ENCODE results near the gene LINC00237.

DNA sequence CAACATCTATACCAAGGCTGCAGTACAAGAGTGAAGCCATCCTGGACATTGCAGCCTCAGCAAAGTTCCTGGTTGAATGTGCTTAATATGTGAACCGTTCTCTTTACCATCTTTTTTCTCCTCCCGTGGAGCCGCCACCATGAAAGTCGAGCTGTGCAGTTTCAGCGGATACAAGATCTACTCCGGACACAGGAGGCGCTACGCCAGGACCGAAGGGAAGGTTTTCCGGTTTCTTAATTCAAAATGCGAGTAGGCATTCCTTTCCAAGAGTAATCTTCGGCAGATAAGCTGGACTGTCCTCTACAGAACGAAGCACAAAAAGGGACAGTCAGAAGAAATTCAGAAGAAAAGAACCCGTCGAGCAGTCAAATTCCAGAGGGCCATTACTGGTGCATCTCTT is 8.4 kb upstream of the LINC00237 start:
- TF ChIP-seq, protein P1, sequence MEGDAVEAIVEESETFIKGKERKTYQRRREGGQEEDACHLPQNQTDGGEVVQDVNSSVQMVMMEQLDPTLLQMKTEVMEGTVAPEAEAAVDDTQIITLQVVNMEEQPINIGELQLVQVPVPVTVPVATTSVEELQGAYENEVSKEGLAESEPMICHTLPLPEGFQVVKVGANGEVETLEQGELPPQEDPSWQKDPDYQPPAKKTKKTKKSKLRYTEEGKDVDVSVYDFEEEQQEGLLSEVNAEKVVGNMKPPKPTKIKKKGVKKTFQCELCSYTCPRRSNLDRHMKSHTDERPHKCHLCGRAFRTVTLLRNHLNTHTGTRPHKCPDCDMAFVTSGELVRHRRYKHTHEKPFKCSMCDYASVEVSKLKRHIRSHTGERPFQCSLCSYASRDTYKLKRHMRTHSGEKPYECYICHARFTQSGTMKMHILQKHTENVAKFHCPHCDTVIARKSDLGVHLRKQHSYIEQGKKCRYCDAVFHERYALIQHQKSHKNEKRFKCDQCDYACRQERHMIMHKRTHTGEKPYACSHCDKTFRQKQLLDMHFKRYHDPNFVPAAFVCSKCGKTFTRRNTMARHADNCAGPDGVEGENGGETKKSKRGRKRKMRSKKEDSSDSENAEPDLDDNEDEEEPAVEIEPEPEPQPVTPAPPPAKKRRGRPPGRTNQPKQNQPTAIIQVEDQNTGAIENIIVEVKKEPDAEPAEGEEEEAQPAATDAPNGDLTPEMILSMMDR (IDR thresholded peaks at IDR 0.05): no peak
- TF ChIP-seq RCOR1 (IDR thresholded peaks at IDR 0.05; ENCODE audit: low read depth, low read length) (no peak), SMC3 (IDR thresholded peaks at IDR 0.05) (no peak), MAZ (IDR thresholded peaks at IDR 0.05; ENCODE audit: borderline replicate concordance, low read depth, low read length) (no peak)

Data from A549 (cell line).